HUES64 (cell line): ENCODE data around the gene MRC2.
"Not testable (repeated sequence)": the region's sequence is repeated elsewhere in the genome, so short reads cannot be mapped to it uniquely, and the experiment has no call there.

Experiments used
- H3K27ac ChIP-seq: 2 replicates; pipeline ENCODE4 v1.7.0; 2013; ENCODE audit warnings: low read depth, low read length, inconsistent platforms
- H3K27me3 ChIP-seq: 2 replicates; pipeline ENCODE4 v1.6.1; 2013; ENCODE audit warnings: mild to moderate bottlenecking, low read length; ENCODE audit not compliant: insufficient read depth
- H3K36me3 ChIP-seq: 2 replicates; pipeline ENCODE4 v1.6.1; 2013; ENCODE audit warnings: mild to moderate bottlenecking, low read length; ENCODE audit not compliant: insufficient read depth
- H3K4me1 ChIP-seq: 2 replicates; pipeline ENCODE4 v1.6.1; 2013; ENCODE audit warnings: mild to moderate bottlenecking, low read length, moderate library complexity; ENCODE audit not compliant: insufficient read depth
- H3K4me3 ChIP-seq: 2 replicates; pipeline ENCODE4 v1.5.1; 2013; ENCODE audit warnings: mild to moderate bottlenecking, low read length, moderate library complexity
- H3K9ac ChIP-seq: 2 replicates; pipeline ENCODE4 v1.6.1; 2013; ENCODE audit warnings: mild to moderate bottlenecking, low read depth, low read length
- H3K9me3 ChIP-seq: 2 replicates; pipeline ENCODE4 v1.6.1; 2013; ENCODE audit warnings: low read depth, low read length; ENCODE audit not compliant: insufficient read depth
- WGBS: fragments of 150-250, 120-280 bp; methylation state at CpG from one replicate; pipeline ENCODE4 v1.1.7; 2013; ENCODE audit warnings: missing lambda C conversion rate; 5-methylcytosine and 5-hydroxymethylcytosine counted together

The MRC2 gene

GRCh38 chr17:62597150-62597549, 30.3 kb upstream of the MRC2 start:
- Histone ChIP-seq H3K9ac (no peak overlapping the region), H3K9me3 (peaks cover 6% of the 10 kb centered on the region), H3K4me1 (no peaks in the 10 kb centered on the region), H3K27ac (no peak overlapping the region), H3K4me3 (no peak overlapping the region), H3K27me3 (no peaks in the 10 kb centered on the region), H3K36me3 (peaks cover 82% of the 10 kb centered on the region)
- WGBS, result 98% methylated on average over 2 of the region's 2 CpGs

- no peaks in the 10 kb centered on the region for H3K27me3 ChIP-seq
- no peak overlapping the region for H3K27ac ChIP-seq
- H3K4me3 ChIP-seq, result no peak overlapping the region
- no peak overlapping the region for H3K9ac ChIP-seq
- H3K36me3 ChIP-seq, result peaks cover 83% of the 10 kb centered on the region
- 88% methylated on average over 2 of the region's 2 CpGs for WGBS
- no peaks in the 10 kb centered on the region for H3K4me1 ChIP-seq
- peaks cover 6% of the 10 kb centered on the region for H3K9me3 ChIP-seq
Observed at GRCh38 chr17:62597920-62598319, 29.6 kb upstream of the MRC2 start.

- no peak overlapping the region for H3K4me3 ChIP-seq
- H3K9ac ChIP-seq, result no peak overlapping the region
- H3K9me3 ChIP-seq, result peaks cover 6% of the 10 kb centered on the region
- no peaks in the 10 kb centered on the region for H3K4me1 ChIP-seq
- H3K36me3 ChIP-seq, result peaks cover 85% of the 10 kb centered on the region
- WGBS, result 98% methylated on average over 5 of the region's 6 CpGs
- no peaks in the 10 kb centered on the region for H3K27me3 ChIP-seq
- H3K27ac ChIP-seq, result no peak overlapping the region
Observed at GRCh38 chr17:62599964-62600657, 27.4 kb upstream of the MRC2 start.

GRCh38 chr17:62600805-62601204, 26.7 kb upstream of the MRC2 start:
- Histone ChIP-seq H3K4me3 (no peak overlapping the region), H3K9me3 (peaks cover 6% of the 10 kb centered on the region), H3K27me3 (no peaks in the 10 kb centered on the region), H3K36me3 (peaks cover 80% of the 10 kb centered on the region), H3K4me1 (no peaks in the 10 kb centered on the region), H3K27ac (no peak overlapping the region), H3K9ac (no peak overlapping the region)
- 71% methylated on average over 1 of the region's 1 CpG for WGBS

- 90% methylated on average over 2 of the region's 2 CpGs for WGBS
- H3K4me3 ChIP-seq, result no peak overlapping the region
- H3K9ac ChIP-seq, result no peak overlapping the region
- no peaks in the 10 kb centered on the region for H3K4me1 ChIP-seq
- no peaks in the 10 kb centered on the region for H3K27me3 ChIP-seq
- H3K27ac ChIP-seq, result no peak overlapping the region
- H3K9me3 ChIP-seq, result peaks cover 4% of the 10 kb centered on the region
- H3K36me3 ChIP-seq, result peaks cover 80% of the 10 kb centered on the region
Observed at GRCh38 chr17:62601471-62601870, 26.0 kb upstream of the MRC2 start.

- peaks cover 85% of the 10 kb centered on the region for H3K36me3 ChIP-seq
- WGBS, result 96% methylated on average over 6 of the region's 6 CpGs
- not testable (repeated sequence) for H3K9ac ChIP-seq, H3K4me1 ChIP-seq, H3K9me3 ChIP-seq, H3K4me3 ChIP-seq, H3K27me3 ChIP-seq, H3K27ac ChIP-seq
Observed at GRCh38 chr17:62603783-62604182, 23.7 kb upstream of the MRC2 start.

GRCh38 chr17:62605588-62605987, 21.9 kb upstream of the MRC2 start:
- no peak overlapping the region for H3K4me3 ChIP-seq

GRCh38 chr17:62611292-62611691, 16.2 kb upstream of the MRC2 start:
- no peaks in the 10 kb centered on the region for H3K27me3 ChIP-seq
- H3K4me1 ChIP-seq, result no peaks in the 10 kb centered on the region
- peaks cover 75% of the 10 kb centered on the region for H3K36me3 ChIP-seq
- no peaks in the 10 kb centered on the region for H3K9me3 ChIP-seq
- H3K4me3 ChIP-seq, result no peak overlapping the region
- no peak overlapping the region for H3K27ac ChIP-seq
- WGBS, result 97% methylated on average over 5 of the region's 5 CpGs
- no peak overlapping the region for H3K9ac ChIP-seq

More at GRCh38 chr17:62605588-62605987, 21.9 kb upstream of the MRC2 start:
- whole genome bisulfite sequencing, result 93% methylated on average over 7 of the region's 7 CpGs
- Histone ChIP-seq H3K4me1 (no peaks in the 10 kb centered on the region), H3K27ac (no peak overlapping the region), H3K27me3 (no peaks in the 10 kb centered on the region), H3K36me3 (peaks cover 86% of the 10 kb centered on the region), H3K9ac (no peak overlapping the region), H3K9me3 (no peaks in the 10 kb centered on the region)

- Histone ChIP-seq H3K4me1 (no peaks in the 10 kb centered on the region), H3K9ac (no peak overlapping the region), H3K27me3 (no peaks in the 10 kb centered on the region), H3K9me3 (no peaks in the 10 kb centered on the region), H3K27ac (no peak overlapping the region), H3K4me3 (no peak overlapping the region), H3K36me3 (peaks cover 71% of the 10 kb centered on the region)
- 97% methylated on average over 8 of the region's 8 CpGs for WGBS
Observed at GRCh38 chr17:62611728-62612127, 15.7 kb upstream of the MRC2 start.

GRCh38 chr17:62612289-62612688, 15.2 kb upstream of the MRC2 start:
- not testable (repeated sequence) for H3K27me3 ChIP-seq, H3K4me3 ChIP-seq, H3K27ac ChIP-seq, H3K9ac ChIP-seq, H3K9me3 ChIP-seq, H3K4me1 ChIP-seq
- 97% methylated on average over 11 of the region's 12 CpGs for WGBS
- H3K36me3 ChIP-seq, result peaks cover 66% of the 10 kb centered on the region

- H3K27me3 ChIP-seq, H3K4me3 ChIP-seq, H3K27ac ChIP-seq, H3K9ac ChIP-seq, H3K9me3 ChIP-seq: not testable (repeated sequence)
- WGBS, result 93% methylated on average over 2 of the region's 4 CpGs
- H3K36me3 ChIP-seq, result peaks cover 59% of the 10 kb centered on the region
- H3K4me1 ChIP-seq, result peaks cover 13% of the 10 kb centered on the region
Observed at GRCh38 chr17:62613095-62613494, 14.4 kb upstream of the MRC2 start.

GRCh38 chr17:62614142-62614541, 13.3 kb upstream of the MRC2 start:
- peaks cover 48% of the 10 kb centered on the region for H3K36me3 ChIP-seq
- H3K9ac ChIP-seq, result no peak overlapping the region
- WGBS, result 90% methylated on average over 6 of the region's 6 CpGs
- no peaks in the 10 kb centered on the region for H3K9me3 ChIP-seq
- peaks cover 18% of the 10 kb centered on the region for H3K4me1 ChIP-seq
- H3K27ac ChIP-seq, result no peak overlapping the region
- no peaks in the 10 kb centered on the region for H3K27me3 ChIP-seq
- H3K4me3 ChIP-seq, result no peak overlapping the region
